Measurements from ENCODE around the gene TKTL2. TPM values are rescaled to one million over a fixed set of nuclear protein-coding genes. Genes with fewer than 3 reads are reported as not detected.

TKTL2 gene
- total RNA-seq, 1 donor from 2014 or later: not detected

- TF ChIP-seq CTCF (IDR thresholded peaks at IDR 0.05; ENCODE audit: unreplicated experiment): no peak
- Mint-ChIP-seq H3K4me1 (ENCODE audit: low read depth) (peaks cover 14% of the 10 kb centered on the region), H3K27ac (peak within 1 kb of the TSS; percentile 98), H3K9me3 (ENCODE audit: low read depth) (no peaks in the 10 kb centered on the region), H3K4me3 (ENCODE audit: low read depth) (peak within 1 kb of the TSS; percentile 96), H3K36me3 (ENCODE audit: insufficient read depth) (peaks cover 2% of the 10 kb centered on the region), H3K27me3 (no peaks in the 10 kb centered on the region)
- DNase-seq (ENCODE audit: low spot score, unreplicated experiment): peak; percentile 71
These were observed 21.0 kb upstream of the TKTL2 start, which contains the start of gene TMA16 for GRCh38 chr4:163494360-163495241. TMA16 (plus strand) TSS chr4:163494690; CDS start chr4:163494802, 112 bp downstream.

- no peaks in the 10 kb centered on the region for H3K9me3 Mint-ChIP-seq (ENCODE audit: low read depth)
- peak overlapping the region; percentile 98 for H3K27ac Mint-ChIP-seq
- peaks cover 2% of the 10 kb centered on the region for H3K36me3 Mint-ChIP-seq (ENCODE audit: insufficient read depth)
- DNase-seq (ENCODE audit: low spot score, unreplicated experiment): no peak
- peaks cover 14% of the 10 kb centered on the region for H3K4me1 Mint-ChIP-seq (ENCODE audit: low read depth)
- TF ChIP-seq CTCF (IDR thresholded peaks at IDR 0.05; ENCODE audit: unreplicated experiment): no peak
- peak overlapping the region; percentile 96 for H3K4me3 Mint-ChIP-seq (ENCODE audit: low read depth)
- H3K27me3 Mint-ChIP-seq: no peaks in the 10 kb centered on the region
These were observed 20.2 kb upstream of the TKTL2 start for GRCh38 chr4:163493643-163494359.

- Mint-ChIP-seq H3K4me1 (ENCODE audit: low read depth) (peaks cover 14% of the 10 kb centered on the region), H3K4me3 (ENCODE audit: low read depth) (peak overlapping the region; percentile 96), H3K36me3 (ENCODE audit: insufficient read depth) (peaks cover 2% of the 10 kb centered on the region), H3K9me3 (ENCODE audit: low read depth) (no peaks in the 10 kb centered on the region), H3K27ac (no peak overlapping the region), H3K27me3 (no peaks in the 10 kb centered on the region)
- no peak for TF ChIP-seq CTCF (IDR thresholded peaks at IDR 0.05; ENCODE audit: unreplicated experiment)
- DNase-seq (ENCODE audit: low spot score, unreplicated experiment): no peak
These were observed 19.5 kb upstream of the TKTL2 start for GRCh38 chr4:163492951-163493504.

GRCh38 chr4:163489929-163490328, 16.4 kb upstream of the TKTL2 start:
- Mint-ChIP-seq H3K4me1 (ENCODE audit: low read depth) (no peaks in the 10 kb centered on the region), H3K27ac (no peak overlapping the region), H3K27me3 (no peaks in the 10 kb centered on the region), H3K36me3 (ENCODE audit: insufficient read depth) (no peaks in the 10 kb centered on the region), H3K4me3 (ENCODE audit: low read depth) (no peak overlapping the region), H3K9me3 (ENCODE audit: low read depth) (no peaks in the 10 kb centered on the region)
- DNase-seq (ENCODE audit: low spot score, unreplicated experiment): no peak
- no peak for TF ChIP-seq CTCF (IDR thresholded peaks at IDR 0.05; ENCODE audit: unreplicated experiment)

GRCh38 chr4:163486321-163486720, 12.8 kb upstream of the TKTL2 start:
- no peaks in the 10 kb centered on the region for H3K36me3 Mint-ChIP-seq (ENCODE audit: insufficient read depth)
- H3K27me3 Mint-ChIP-seq: no peaks in the 10 kb centered on the region
- no peaks in the 10 kb centered on the region for H3K4me1 Mint-ChIP-seq (ENCODE audit: low read depth)
- no peaks in the 10 kb centered on the region for H3K9me3 Mint-ChIP-seq (ENCODE audit: low read depth)
- H3K4me3 Mint-ChIP-seq (ENCODE audit: low read depth): no peak overlapping the region
- no peak overlapping the region for H3K27ac Mint-ChIP-seq
- TF ChIP-seq CTCF (IDR thresholded peaks at IDR 0.05; ENCODE audit: unreplicated experiment): no peak
- DNase-seq (ENCODE audit: low spot score, unreplicated experiment): no peak
